Tibial nerve (tissue), 4 donors: ENCODE measurements around the gene CHD6.

ENCODE experiments used
- CTCF ChIP-seq, 5 experiments: fragments of 200-600 bp in 3 of 5; fragments of 450-650 bp in 2 of 5; sonication (generic) in 3 of 5; IDR thresholded peaks; one replicate each; pipeline ENCODE4 v1.5.1; 2016 to 2019; ENCODE audit warnings: antibody characterized with exemption in 5 of 5, mild to moderate bottlenecking in 3 of 5, moderate library complexity in 2 of 5
- EP300 ChIP-seq, 2 donors: sonication (generic); formaldehyde crosslinking; IDR thresholded peaks; one replicate each; pipeline ENCODE4 v1.6.1; 2017; ENCODE audit warnings: antibody characterized with exemption in 2 of 2, mild to moderate bottlenecking in 1 of 2
- POLR2A ChIP-seq, 2 donors: fragments of 450-650 bp; IDR thresholded peaks; one replicate each; pipeline ENCODE4 v1.6.1; 2017; ENCODE audit warnings: antibody characterized with exemption in 2 of 2, mild to moderate bottlenecking in 2 of 2, moderate library complexity in 2 of 2

- TF ChIP-seq CTCF (IDR thresholded peaks at IDR 0.05): no peak
- no peak for TF ChIP-seq POLR2A (IDR thresholded peaks at IDR 0.05)
- TF ChIP-seq EP300 (IDR thresholded peaks at IDR 0.05): no peak
Measured at GRCh38 chr20:41509316-41510200, 108.6 kb downstream of the CHD6 start.
